ENCODE measurements around the gene TPCN2.

DNA sequence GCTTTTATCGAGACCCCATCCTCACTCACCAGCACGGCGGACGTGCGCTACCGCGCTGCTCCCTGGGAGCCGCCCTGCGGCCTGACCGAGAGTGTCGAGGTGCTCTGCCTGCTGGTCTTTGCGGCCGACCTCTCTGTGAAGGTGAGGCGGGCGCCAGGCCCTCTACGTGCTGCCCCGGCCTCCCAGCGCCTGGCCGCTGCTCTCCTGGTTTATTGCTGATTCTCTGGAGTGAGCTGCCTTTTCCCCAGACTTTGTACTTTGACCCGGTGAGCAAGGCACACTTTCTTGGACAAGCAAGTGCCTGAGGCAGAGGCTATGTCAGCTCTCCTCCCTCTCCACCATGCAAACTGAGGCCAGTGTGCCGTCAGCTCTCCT, 6.5 kb downstream of the TPCN2 start:
- no peak for TF ChIP-seq EZH2 (IDR thresholded peaks at IDR 0.05)
- no peak for TF ChIP-seq POLR2AphosphoS5 (IDR thresholded peaks at IDR 0.05; ENCODE audit: borderline replicate concordance, low read depth, low read length)
